ENCODE results near the gene MYH11. TPM values are rescaled to one million over a fixed set of nuclear protein-coding genes. Genes with fewer than 3 reads are reported as not detected.

The MYH11 gene
- total RNA-seq, 1 experiment from 2014 or later, result 0.05 TPM

DNA sequence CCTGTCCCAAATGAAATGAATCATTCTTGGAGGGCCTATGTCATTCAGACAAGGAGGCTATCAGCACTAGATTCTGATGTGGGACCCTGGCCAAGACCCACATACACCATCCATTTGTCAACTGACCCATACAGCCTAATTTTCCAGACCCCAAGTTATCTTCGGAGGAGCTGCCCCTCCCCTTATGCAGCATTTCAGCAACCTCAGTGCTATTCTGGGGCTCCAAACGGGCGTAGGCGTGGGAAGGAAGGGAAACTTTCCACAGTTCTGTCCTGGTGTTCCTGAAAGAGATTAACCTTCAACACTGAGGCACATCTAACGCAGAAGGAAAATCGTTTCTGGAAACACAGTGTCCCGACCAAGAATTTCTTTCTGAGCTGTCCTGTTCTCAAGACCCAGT is 86.7 kb downstream of the MYH11 start:
- DNase-seq, result no peak
- intact Hi-C loops (cut with micrococcal nuclease; ENCODE audit: unreplicated experiment), result no loop called here
- no TSS peak for BruUV-seq (replicated peaks)
- CTCF ChIA-PET, result interaction anchor here (1.4 kb wide), 1 partner anchor 52 kb away, joined by 9 read pairs; no protein-coding TSS in a partner anchor
- TF ChIP-seq, protein P1, sequence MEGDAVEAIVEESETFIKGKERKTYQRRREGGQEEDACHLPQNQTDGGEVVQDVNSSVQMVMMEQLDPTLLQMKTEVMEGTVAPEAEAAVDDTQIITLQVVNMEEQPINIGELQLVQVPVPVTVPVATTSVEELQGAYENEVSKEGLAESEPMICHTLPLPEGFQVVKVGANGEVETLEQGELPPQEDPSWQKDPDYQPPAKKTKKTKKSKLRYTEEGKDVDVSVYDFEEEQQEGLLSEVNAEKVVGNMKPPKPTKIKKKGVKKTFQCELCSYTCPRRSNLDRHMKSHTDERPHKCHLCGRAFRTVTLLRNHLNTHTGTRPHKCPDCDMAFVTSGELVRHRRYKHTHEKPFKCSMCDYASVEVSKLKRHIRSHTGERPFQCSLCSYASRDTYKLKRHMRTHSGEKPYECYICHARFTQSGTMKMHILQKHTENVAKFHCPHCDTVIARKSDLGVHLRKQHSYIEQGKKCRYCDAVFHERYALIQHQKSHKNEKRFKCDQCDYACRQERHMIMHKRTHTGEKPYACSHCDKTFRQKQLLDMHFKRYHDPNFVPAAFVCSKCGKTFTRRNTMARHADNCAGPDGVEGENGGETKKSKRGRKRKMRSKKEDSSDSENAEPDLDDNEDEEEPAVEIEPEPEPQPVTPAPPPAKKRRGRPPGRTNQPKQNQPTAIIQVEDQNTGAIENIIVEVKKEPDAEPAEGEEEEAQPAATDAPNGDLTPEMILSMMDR (IDR thresholded peaks at IDR 0.05; ENCODE audit: unreplicated experiment), result no peak
- no peak overlapping the region for H3K4me3 Mint-ChIP-seq (ENCODE audit: low read depth, unreplicated experiment)
- no peak overlapping the region for H3K27ac Mint-ChIP-seq (ENCODE audit: unreplicated experiment)
- H3K9me3 Mint-ChIP-seq (ENCODE audit: low read depth, unreplicated experiment), result no peaks in the 10 kb centered on the region
- H3K27me3 Mint-ChIP-seq (ENCODE audit: unreplicated experiment), result peaks cover 42% of the 10 kb centered on the region
- no peaks in the 10 kb centered on the region for H3K36me3 Mint-ChIP-seq (ENCODE audit: insufficient read depth, unreplicated experiment)
- H3K4me1 Mint-ChIP-seq (ENCODE audit: low read depth, unreplicated experiment), result no peaks in the 10 kb centered on the region

DNA sequence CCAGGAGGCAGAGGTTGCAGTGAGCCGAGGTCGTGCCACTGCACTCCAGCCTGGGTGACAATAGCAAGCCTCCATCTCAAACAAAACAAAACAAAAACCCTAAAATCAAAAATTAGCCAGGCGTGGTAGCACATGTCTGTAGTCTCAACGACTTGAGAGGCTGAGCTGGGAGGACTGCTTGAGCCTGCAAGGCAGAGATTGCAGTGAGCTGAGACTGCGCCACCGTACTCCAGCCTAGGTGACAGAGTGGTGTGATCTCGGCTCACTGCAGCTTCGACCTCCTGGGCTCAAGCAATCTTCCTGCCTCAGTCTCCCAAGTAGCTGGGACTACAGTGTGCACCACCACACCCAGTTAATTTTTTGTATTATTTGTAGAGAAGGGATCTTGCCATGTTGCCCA is 87.6 kb downstream of the MYH11 start:
- TF ChIP-seq, protein P1 (IDR thresholded peaks at IDR 0.05; ENCODE audit: unreplicated experiment), result no peak
- no TSS peak for BruUV-seq (replicated peaks)
- peaks cover 42% of the 10 kb centered on the region for H3K27me3 Mint-ChIP-seq (ENCODE audit: unreplicated experiment)
- DNase-seq, result no peak
- no peaks in the 10 kb centered on the region for H3K9me3 Mint-ChIP-seq (ENCODE audit: low read depth, unreplicated experiment)
- no peaks in the 10 kb centered on the region for H3K4me1 Mint-ChIP-seq (ENCODE audit: low read depth, unreplicated experiment)
- intact Hi-C loops (cut with micrococcal nuclease; ENCODE audit: unreplicated experiment), result loop anchor here (5.0 kb wide), 1 partner anchor 53 kb away; no protein-coding TSS in a partner anchor
- H3K27ac Mint-ChIP-seq (ENCODE audit: unreplicated experiment), result no peak overlapping the region
- H3K36me3 Mint-ChIP-seq (ENCODE audit: insufficient read depth, unreplicated experiment), result no peaks in the 10 kb centered on the region
- no peak overlapping the region for H3K4me3 Mint-ChIP-seq (ENCODE audit: low read depth, unreplicated experiment)
- CTCF ChIA-PET, result interaction anchor here (0.7 kb wide), 1 partner anchor 14 kb away, joined by 5 read pairs; no protein-coding TSS in a partner anchor

DNA sequence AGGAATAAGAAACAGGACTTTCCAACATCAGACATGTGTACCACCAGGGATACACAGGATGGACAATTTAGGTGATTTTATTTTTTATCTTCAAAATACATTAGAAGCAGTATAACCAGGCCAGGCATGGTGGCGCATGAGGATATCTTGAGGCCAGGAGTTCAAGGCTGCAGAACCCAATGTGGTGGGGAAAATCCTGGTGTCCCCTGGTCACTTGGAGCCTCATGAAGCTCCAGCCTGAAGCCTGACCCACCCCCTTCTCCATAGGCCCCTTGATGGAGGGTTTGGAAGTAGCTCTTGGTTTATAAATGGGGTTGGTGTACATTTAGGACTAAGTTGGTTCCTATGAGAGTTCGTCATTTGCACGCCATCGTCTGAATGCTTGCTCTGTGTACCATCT is 88.6 kb downstream of the MYH11 start:
- Mint-ChIP-seq H3K9me3 (ENCODE audit: low read depth, unreplicated experiment) (no peaks in the 10 kb centered on the region), H3K36me3 (ENCODE audit: insufficient read depth, unreplicated experiment) (no peaks in the 10 kb centered on the region), H3K27me3 (ENCODE audit: unreplicated experiment) (peaks cover 32% of the 10 kb centered on the region), H3K4me3 (ENCODE audit: low read depth, unreplicated experiment) (no peak overlapping the region), H3K4me1 (ENCODE audit: low read depth, unreplicated experiment) (no peaks in the 10 kb centered on the region), H3K27ac (ENCODE audit: unreplicated experiment) (no peak overlapping the region)
- TF ChIP-seq, protein P1 (IDR thresholded peaks at IDR 0.05; ENCODE audit: unreplicated experiment), result no peak
- DNase-seq, result no peak
- BruUV-seq (replicated peaks), result no TSS peak
- intact Hi-C loops (cut with micrococcal nuclease; ENCODE audit: unreplicated experiment), result loop anchor here (5.0 kb wide), 1 partner anchor 54 kb away; no protein-coding TSS in a partner anchor
- CTCF ChIA-PET, result no interaction called here

DNA sequence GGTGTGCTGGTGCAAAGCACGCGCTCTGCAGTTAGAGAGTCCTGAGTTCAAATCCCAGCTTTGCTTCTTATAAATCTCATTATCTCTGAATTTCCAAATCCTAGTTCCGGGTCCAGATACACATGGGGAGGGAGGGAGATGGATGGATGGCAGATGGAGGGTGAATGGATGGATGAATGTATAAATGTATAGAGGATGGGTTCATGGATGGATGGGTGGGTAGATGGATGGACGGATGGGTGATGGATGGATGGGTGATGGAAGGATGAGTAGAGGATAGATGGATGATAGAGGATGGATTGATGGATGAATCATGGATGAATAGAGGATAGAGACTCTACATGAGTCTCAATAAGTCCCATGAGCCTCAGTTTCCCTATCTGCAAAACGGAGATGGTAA is 89.9 kb downstream of the MYH11 start:
- no peaks in the 10 kb centered on the region for H3K4me1 Mint-ChIP-seq (ENCODE audit: low read depth, unreplicated experiment)
- CTCF ChIA-PET, result interaction anchor here (0.7 to 1.5 kb wide), 2 partner anchors 11 to 30 kb away, joined by 3 to 4 read pairs; no protein-coding TSS in a partner anchor

More for the DNA sequence above, 89.9 kb downstream of the MYH11 start:
- Mint-ChIP-seq H3K36me3 (ENCODE audit: insufficient read depth, unreplicated experiment) (no peaks in the 10 kb centered on the region), H3K4me3 (ENCODE audit: low read depth, unreplicated experiment) (no peak overlapping the region), H3K9me3 (ENCODE audit: low read depth, unreplicated experiment) (no peaks in the 10 kb centered on the region), H3K27me3 (ENCODE audit: unreplicated experiment) (peaks cover 44% of the 10 kb centered on the region), H3K27ac (ENCODE audit: unreplicated experiment) (no peak overlapping the region)
- intact Hi-C loops (cut with micrococcal nuclease; ENCODE audit: unreplicated experiment), result loop anchor here (2.0 to 5.0 kb wide), 2 partner anchors 55 to 428 kb away; no protein-coding TSS in a partner anchor
- DNase-seq, result no peak
- TF ChIP-seq, protein P1 (IDR thresholded peaks at IDR 0.05; ENCODE audit: unreplicated experiment), result no peak
- no TSS peak for BruUV-seq (replicated peaks)

Measured in Calu3 (cell line).